SK-N-SH (cell line): ENCODE data around the gene SGTB. TPM values are rescaled to one million over a fixed set of nuclear protein-coding genes. Genes with fewer than 3 reads are reported as not detected.

Source experiments
- CTCF ChIA-PET: fragments of 300-600, 350-600 bp; formaldehyde crosslinking; extraction: SDS; loops from one replicate; lab custom pipeline; 2021; lab: Yijun Ruan, JAX
- POLR2A ChIA-PET: fragments of 350-600 bp; sonication (Branson Sonifier 250); formaldehyde crosslinking; extraction: SDS; loops from one replicate; lab custom pipeline; 2020; ENCODE audit warnings: antibody characterized with exemption, inconsistent platforms; lab: Yijun Ruan, JAX
- DNase-seq: peaks from one replicate; pipeline ENCODE4 v3.0.0; 2012
- H2AFZ ChIP-seq: fragments of 200-600 bp; sonication (generic); 2 replicates; pipeline ENCODE4 v1.8.1; 2016; ENCODE audit warnings: antibody characterized with exemption, mild to moderate bottlenecking, low read depth
- H3F3A ChIP-seq: fragments of 200-600 bp; sonication (generic); replicated peaks from 2 replicates; pipeline ENCODE3; 2016; ENCODE audit warnings: antibody characterized with exemption, mild to moderate bottlenecking; ENCODE audit not compliant: insufficient read depth
- H3K27ac ChIP-seq, 2 experiments: fragments of 200-500 bp in 1 of 2; fragments of 200-600 bp in 1 of 2; sonication (Bioruptor generic) in 1 of 2; sonication (generic), shearing (Covaris generic) in 1 of 2; 2 replicates each; pipeline versions ENCODE4 v1.5.1 to v1.6.1; 2014 to 2016; ENCODE audit warnings: low read depth in 2 of 2, inconsistent platforms in 1 of 2, low read length in 1 of 2, mild to moderate bottlenecking in 1 of 2, mixed read lengths in 1 of 2
- H3K27me3 ChIP-seq: fragments of 200-600 bp; sonication (generic), shearing (Covaris generic); 2 replicates; pipeline ENCODE4 v1.6.1; 2016; ENCODE audit warnings: mixed run types; ENCODE audit not compliant: insufficient read depth
- H3K36me3 ChIP-seq, 2 experiments: fragments of 200-500 bp in 1 of 2; fragments of 200-600 bp in 1 of 2; sonication (Bioruptor generic) in 1 of 2; sonication (generic) in 1 of 2; replicated peaks in 1 of 2; 2 replicates each; pipeline versions ENCODE3 to v1.5.1; 2014 to 2016; ENCODE audit warnings: low read length in 1 of 2, mild to moderate bottlenecking in 1 of 2; ENCODE audit not compliant: insufficient read depth in 2 of 2, control insufficient read depth in 1 of 2
- H3K4me1 ChIP-seq, 2 experiments: fragments of 200-500 bp in 1 of 2; fragments of 200-600 bp in 1 of 2; sonication (Bioruptor generic) in 1 of 2; sonication (generic), shearing (Covaris generic) in 1 of 2; 2 replicates each; pipeline versions ENCODE4 v1.5.1 to v1.6.1; 2014 to 2016; ENCODE audit warnings: low read depth in 1 of 2, low read length in 1 of 2, mixed run types in 1 of 2; ENCODE audit not compliant: insufficient read depth in 2 of 2, control insufficient read depth in 1 of 2
- H3K4me2 ChIP-seq: fragments of 200-600 bp; sonication (generic), shearing (Covaris generic); 2 replicates; pipeline ENCODE4 v1.6.1; 2017; ENCODE audit warnings: mixed run types
- H3K4me3 ChIP-seq, 2 experiments: fragments of 200-500 bp in 1 of 2; fragments of 200-600 bp in 1 of 2; sonication (Bioruptor generic) in 1 of 2; sonication (generic), shearing (Covaris generic) in 1 of 2; 2 replicates each; pipeline versions ENCODE4 v1.5.1 to v1.8.1; 2014 to 2016; ENCODE audit warnings: low read depth in 2 of 2, inconsistent platforms in 1 of 2, low read length in 1 of 2, mild to moderate bottlenecking in 1 of 2, mixed read lengths in 1 of 2, moderate library complexity in 1 of 2
- H3K79me2 ChIP-seq: fragments of 200-600 bp; sonication (generic); 2 replicates; pipeline ENCODE4 v1.8.1; 2017; ENCODE audit warnings: mild to moderate bottlenecking; ENCODE audit not compliant: insufficient read depth
- H3K9ac ChIP-seq: fragments of 200-600 bp; sonication (generic); 2 replicates; pipeline ENCODE4 v1.6.1; 2017; ENCODE audit warnings: mixed run types
- H3K9me2 ChIP-seq: fragments of 200-600 bp; sonication (generic); 2 replicates; pipeline ENCODE4 v1.6.1; 2017; ENCODE audit warnings: mixed run types
- H3K9me3 ChIP-seq: fragments of 200-600 bp; sonication (generic); 2 replicates; pipeline ENCODE4 v1.6.1; 2017; ENCODE audit warnings: mixed run types, mild to moderate bottlenecking, moderate library complexity
- H4K20me1 ChIP-seq: fragments of 200-600 bp; sonication (generic); 2 replicates; pipeline ENCODE4 v1.6.1; 2017; ENCODE audit warnings: mild to moderate bottlenecking, mixed run types; ENCODE audit not compliant: insufficient read depth
- CHD2 ChIP-seq: fragments of 150-350 bp; IDR thresholded peaks from 2 replicates; pipeline ENCODE4 v1.6.1; 2018; ENCODE audit warnings: low read length; ENCODE audit not compliant: partially characterized antibody
- CTCF ChIP-seq: fragments of 200-600 bp; sonication (generic); IDR thresholded peaks from 2 replicates; pipeline ENCODE4 v1.6.1; 2017; ENCODE audit warnings: antibody characterized with exemption, mild to moderate bottlenecking, moderate library complexity
- ELF1 ChIP-seq: IDR thresholded peaks from 2 replicates; pipeline ENCODE4 v1.4.0; 2012
- JUND ChIP-seq: IDR thresholded peaks from 2 replicates; pipeline ENCODE4 v1.4.0; 2012
- MEF2A ChIP-seq: IDR thresholded peaks from 2 replicates; pipeline ENCODE4 v1.4.0; 2012; ENCODE audit warnings: low read depth, borderline replicate concordance
- NFIC ChIP-seq: IDR thresholded peaks from 2 replicates; pipeline ENCODE4 v1.4.0; 2012; ENCODE audit warnings: borderline replicate concordance
- NRF1 ChIP-seq: IDR thresholded peaks from 2 replicates; pipeline ENCODE4 v1.6.1; 2012; ENCODE audit warnings: low read depth, mild to moderate bottlenecking, low read length
- RAD21 ChIP-seq: IDR thresholded peaks from 2 replicates; pipeline ENCODE4 v1.6.1; 2012; ENCODE audit warnings: mild to moderate bottlenecking, low read length
- RCOR1 ChIP-seq: fragments of 150-350 bp; IDR thresholded peaks from 2 replicates; pipeline ENCODE4 v1.6.1; 2017; ENCODE audit warnings: antibody characterized with exemption, low read length
- REST ChIP-seq: IDR thresholded peaks from 2 replicates; pipeline ENCODE4 v1.6.1; 2012; ENCODE audit warnings: mild to moderate bottlenecking, low read depth, low read length, moderate library complexity
- SIN3A ChIP-seq: IDR thresholded peaks from 2 replicates; pipeline ENCODE4 v1.6.1; 2012; ENCODE audit warnings: low read depth, mild to moderate bottlenecking, low read length, moderate library complexity, borderline replicate concordance
- SMC3 ChIP-seq: IDR thresholded peaks from 2 replicates; pipeline ENCODE4 v1.6.1; 2012; ENCODE audit warnings: low read depth, low read length, improper control_type of control experiment
- TAF1 ChIP-seq: IDR thresholded peaks from 2 replicates; pipeline ENCODE4 v1.6.1; 2012; ENCODE audit warnings: low read depth, mild to moderate bottlenecking, low read length, moderate library complexity, borderline replicate concordance
- TEAD4 ChIP-seq: IDR thresholded peaks from 2 replicates; pipeline ENCODE4 v1.4.0; 2012; ENCODE audit warnings: mild to moderate bottlenecking, borderline replicate concordance; ENCODE audit not compliant: insufficient read depth
- USF2 ChIP-seq: fragments of 150-350 bp; IDR thresholded peaks from 2 replicates; pipeline ENCODE4 v1.6.1; 2017; ENCODE audit warnings: antibody characterized with exemption, low read length, low read depth, borderline replicate concordance
- WGBS: methylation state at CpG from one replicate; pipeline ENCODE4 v1.1.6; 2017; ENCODE audit warnings: low lambda C conversion rate; 5-methylcytosine and 5-hydroxymethylcytosine counted together
- polyA plus RNA-seq, 3 experiments: library from polyadenylated mRNA; depleted of rRNA; stranded (reverse); fragments of >200 nt; gene quantifications; 2 replicates each; pipeline ENCODE4 v1.2.3, GENCODE V29; 2012

SGTB gene
- polyA plus RNA-seq, 1 of the 3 experiments (the other 2 are of a cell fraction) = 3.5 TPM

GRCh38 chr5:65766175-65766574, 44.3 kb upstream of the SGTB start:
- Histone ChIP-seq H3K4me2 (no peak overlapping the region), H4K20me1 (no peaks in the 10 kb centered on the region), H3K27ac (no peak overlapping the region), H3K36me3 (peaks cover 7 to 24% of the 10 kb centered on the region in 2 experiments), H3K9ac (no peak overlapping the region), H3F3A (peaks cover 24% of the 10 kb centered on the region), H3K4me3 (no peak overlapping the region), H3K79me2 (peaks cover 3% of the 10 kb centered on the region; the same call in 1 of the 2 replicates), H3K27me3 (no peaks in the 10 kb centered on the region), H2AFZ (no peak overlapping the region), H3K9me2 (no peaks in the 10 kb centered on the region), H3K4me1 (peaks cover 0 to 12% of the 10 kb centered on the region in 2 experiments; a peak in 2 of 4 replicates), H3K9me3 (no peaks in the 10 kb centered on the region)
- ChIA-PET POLR2A (no interaction called here), CTCF (no interaction called here)
- no peak for TF ChIP-seq RAD21
- no peak for TF ChIP-seq USF2
- no peak for TF ChIP-seq JUND
- no peak for TF ChIP-seq SMC3
- TF ChIP-seq CHD2 = no peak
- no peak for TF ChIP-seq TEAD4
- no peak for TF ChIP-seq ELF1
- TF ChIP-seq REST = no peak
- TF ChIP-seq RCOR1 = no peak
- no peak for TF ChIP-seq NRF1
- TF ChIP-seq NFIC = no peak
- TF ChIP-seq TAF1 = no peak
- TF ChIP-seq MEF2A = no peak
- no peak for TF ChIP-seq SIN3A
- TF ChIP-seq CTCF = no peak
- 42% methylated on average over 2 of the region's 2 CpGs for WGBS
- DNase-seq = no peak
